ENCODE results near the gene TMEM14A. TPM values are rescaled to one million over a fixed set of nuclear protein-coding genes. Genes with fewer than 3 reads are reported as not detected.

Gene TMEM14A
- total RNA-seq, 4 donors from 2014 or later: 6.2 to 9.3 (median 8.5) TPM

- no peak for DNase-seq (ENCODE audit: low spot score in 2 of 2)
- no peak for TF ChIP-seq CTCF (IDR thresholded peaks at IDR 0.05)
- TF ChIP-seq POLR2A (IDR thresholded peaks at IDR 0.05): no peak
- H3K4me3 ChIP-seq (ENCODE audit: low read depth, poor library complexity, severe bottlenecking): no peak overlapping the region
- intact Hi-C loops (cut with DNase I; ENCODE audit: low total_unique reads): no loop called here
- 28 to 57% methylated on average over 2 of the region's 2 CpGs for WGBS, 2 donors
Measured at GRCh38 chr6:52720321-52720720, 49.4 kb downstream of the TMEM14A start.

- no peak for DNase-seq (ENCODE audit: low spot score in 2 of 2)
- 27 to 63% methylated on average over 2 of the region's 2 CpGs for WGBS, 2 donors
- intact Hi-C loops (cut with DNase I; ENCODE audit: low total_unique reads): no loop called here
- TF ChIP-seq POLR2A (IDR thresholded peaks at IDR 0.05): no peak
- TF ChIP-seq CTCF (IDR thresholded peaks at IDR 0.05): no peak
- no peak overlapping the region for H3K4me3 ChIP-seq (ENCODE audit: low read depth, poor library complexity, severe bottlenecking)
Measured at GRCh38 chr6:52724042-52724405, 53.1 kb downstream of the TMEM14A start.

GRCh38 chr6:52724406-52725121 lies 53.7 kb downstream of the TMEM14A start:
- DNase-seq (ENCODE audit: low spot score in 2 of 2): peak; percentile 52 to 89
- TF ChIP-seq POLR2A (IDR thresholded peaks at IDR 0.05) (no peak), CTCF (IDR thresholded peaks at IDR 0.05) (no peak)
- H3K4me3 ChIP-seq (ENCODE audit: low read depth, poor library complexity, severe bottlenecking): no peak overlapping the region
- intact Hi-C loops (cut with DNase I; ENCODE audit: low total_unique reads): no loop called here
- 75 to 77% methylated on average over 13 of the region's 13 CpGs for WGBS, 2 donors

GRCh38 chr6:52725143-52725534 lies 54.2 kb downstream of the TMEM14A start:
- 56 to 57% methylated on average over 3 of the region's 3 CpGs for WGBS, 2 donors
- no peak for DNase-seq (ENCODE audit: low spot score in 2 of 2)

GRCh38 chr6:52725535-52726192 lies 54.8 kb downstream of the TMEM14A start:
- 81 to 83% methylated on average over 2 of the region's 2 CpGs for WGBS, 2 donors
- intact Hi-C loops (cut with DNase I; ENCODE audit: low total_unique reads): no loop called here
- TF ChIP-seq POLR2A (IDR thresholded peaks at IDR 0.05): no peak
- no peak for TF ChIP-seq CTCF (IDR thresholded peaks at IDR 0.05)
- no peak overlapping the region for H3K4me3 ChIP-seq (ENCODE audit: low read depth, poor library complexity, severe bottlenecking)
- DNase-seq (ENCODE audit: low spot score in 2 of 2): no peak

More at GRCh38 chr6:52725143-52725534, 54.2 kb downstream of the TMEM14A start:
- intact Hi-C loops (cut with DNase I; ENCODE audit: low total_unique reads): no loop called here
- no peak for TF ChIP-seq POLR2A (IDR thresholded peaks at IDR 0.05)
- no peak for TF ChIP-seq CTCF (IDR thresholded peaks at IDR 0.05)
- no peak overlapping the region for H3K4me3 ChIP-seq (ENCODE audit: low read depth, poor library complexity, severe bottlenecking)
